Left lung (tissue), 10 donors: Measurements from ENCODE around the gene NELFA. TPM values are rescaled to one million over a fixed set of nuclear protein-coding genes. Genes with fewer than 3 reads are reported as not detected.

Source experiments
- ATAC-seq: fragments of 200-7000 bp; cut with Tn5 transposase; one replicate; pipeline ENCODE4 v1.9.1; 2020; ENCODE audit warnings: moderate library complexity
- DNase-seq, 4 donors: peaks; one replicate each; pipeline ENCODE4 v3.0.0-alpha.2; 2013 to 2020
- H3K27ac ChIP-seq, 2 donors: fragments of 200-600 bp; sonication (generic) in 1 of 2; one replicate each; pipeline versions ENCODE4 v1.5.0 to v1.8.0; 2020 to 2021
- H3K27me3 ChIP-seq, 2 donors: fragments of 200-600 bp; sonication (generic) in 1 of 2; one replicate each; pipeline versions ENCODE4 v1.5.0 to v1.8.0; 2020 to 2021
- H3K36me3 ChIP-seq, 2 donors: fragments of 200-600 bp; sonication (generic) in 1 of 2; one replicate each; pipeline versions ENCODE4 v1.5.0 to v1.8.0; 2020 to 2021
- H3K4me1 ChIP-seq, 2 donors: fragments of 200-600 bp; one replicate each; pipeline ENCODE4 v1.8.0; 2021
- H3K4me3 ChIP-seq, 2 donors: fragments of 200-600 bp; sonication (generic) in 1 of 2; one replicate each; pipeline versions ENCODE4 v1.5.0 to v1.8.0; 2020 to 2021; ENCODE audit warnings: mild to moderate bottlenecking in 1 of 2
- H3K9me3 ChIP-seq, 2 donors: fragments of 200-600 bp; sonication (generic) in 1 of 2; one replicate each; pipeline versions ENCODE4 v1.5.0 to v1.8.0; 2020 to 2021
- CTCF ChIP-seq, 2 donors: fragments of 200-600 bp; sonication (generic) in 1 of 2; IDR thresholded peaks; one replicate each; pipeline versions ENCODE4 v1.5.0 to v1.8.0; 2021; ENCODE audit warnings: antibody characterized with exemption in 2 of 2
- intact Hi-C, 2 donors: fragments of 100-400 bp; cut with DNase I; formaldehyde crosslinking; loops; one replicate each; pipeline versions ENCODE4 v1.11.2 to v1.14.2; 2022
- polyA plus RNA-seq, 6 donors: library from polyadenylated mRNA; unstranded; fragments of 120-200 nt; gene quantifications; one replicate each; pipeline ENCODE4 v1.2.1, GENCODE V29; 2013; ENCODE audit not compliant: insufficient read length in 6 of 6
- total RNA-seq, 2 donors: library from RNA; stranded (reverse); fragmentation: NEBNext Ultra II Directional; extraction: Animal tissue kit (Norgen Biotek cat#: 25700); gene quantifications; one replicate each; pipeline ENCODE4 v1.2.1, GENCODE V29; 2021
- donor health status: DM: no; HTN: yes; CAD: no.
- donor health status: DM: no; HTN: no; CAD: no.

The NELFA gene
- total and polyA plus RNA-seq, 8 donors, result 22.5 to 36.4 (median 30.7) TPM

GRCh38 chr4:1983846-1984405 is 24.8 kb downstream of the NELFA start:
- H3K36me3 ChIP-seq, result peaks cover 0 to 100% of the 10 kb centered on the region in 2 donors
- intact Hi-C loops, result no loop called here
- no peak for TF ChIP-seq CTCF (IDR thresholded peaks at IDR 0.05)
- H3K27me3 ChIP-seq, result no peaks in the 10 kb centered on the region
- no peaks in the 10 kb centered on the region for H3K4me1 ChIP-seq
- ATAC-seq (no peak), DNase-seq (peak in 1 of 4 donors; percentile 23)
- no peaks in the 10 kb centered on the region for H3K9me3 ChIP-seq
- no peak overlapping the region for H3K27ac ChIP-seq
- H3K4me3 ChIP-seq, result no peak overlapping the region

GRCh38 chr4:1983053-1983845 is 25.5 kb downstream of the NELFA start:
- Histone ChIP-seq H3K4me1 (no peaks in the 10 kb centered on the region), H3K36me3 (peaks cover 0 to 100% of the 10 kb centered on the region in 2 donors), H3K4me3 (no peak overlapping the region), H3K27ac (no peak overlapping the region), H3K9me3 (no peaks in the 10 kb centered on the region), H3K27me3 (no peaks in the 10 kb centered on the region)
- ATAC-seq, result no peak
- intact Hi-C loops, result no loop called here
- peak in 1 of 4 donors; percentile 29 for DNase-seq
- no peak for TF ChIP-seq CTCF (IDR thresholded peaks at IDR 0.05)

- H3K4me1 ChIP-seq, result no peaks in the 10 kb centered on the region
- no peaks in the 10 kb centered on the region for H3K27me3 ChIP-seq
- peaks cover 0 to 100% of the 10 kb centered on the region in 2 donors for H3K36me3 ChIP-seq
- H3K4me3 ChIP-seq, result no peak overlapping the region
- intact Hi-C loops, result no loop called here
- no peaks in the 10 kb centered on the region for H3K9me3 ChIP-seq
- no peak for ATAC-seq
- no peak overlapping the region for H3K27ac ChIP-seq
- no peak for DNase-seq
- no peak for TF ChIP-seq CTCF (IDR thresholded peaks at IDR 0.05)
Observed at GRCh38 chr4:1982124-1983052, 26.4 kb downstream of the NELFA start.

- Histone ChIP-seq H3K4me3 (no peak overlapping the region), H3K36me3 (peaks cover 0 to 100% of the 10 kb centered on the region in 2 donors), H3K4me1 (no peaks in the 10 kb centered on the region), H3K27me3 (no peaks in the 10 kb centered on the region), H3K9me3 (no peaks in the 10 kb centered on the region), H3K27ac (no peak overlapping the region)
- ATAC-seq, result peak; percentile 17
- DNase-seq, result peak in 1 of 4 donors; percentile 30
- intact Hi-C loops, result no loop called here
- TF ChIP-seq CTCF (IDR thresholded peaks at IDR 0.05), result no peak
Observed at GRCh38 chr4:1981251-1982058, 27.3 kb downstream of the NELFA start.
